Breast epithelium (tissue), 4 donors: ENCODE results near the gene PC. TPM values are rescaled to one million over a fixed set of nuclear protein-coding genes. Genes with fewer than 3 reads are reported as not detected.

ENCODE experiments used
- DNase-seq, 2 donors: peaks; one replicate each; pipeline ENCODE4 v3.0.0-alpha.2; 2019; ENCODE audit warnings: low spot score in 2 of 2
- H3K27ac ChIP-seq, 2 donors: fragments of 200-600 bp; sonication (generic) in 1 of 2; one replicate each; pipeline ENCODE4 v1.5.1; 2016 to 2019; ENCODE audit warnings: mild to moderate bottlenecking in 1 of 2
- H3K27me3 ChIP-seq, 2 donors: fragments of 200-600 bp; sonication (generic) in 1 of 2; one replicate each; pipeline versions ENCODE4 v1.5.1 to v1.6.0; 2017 to 2019; ENCODE audit warnings: control low read depth in 1 of 2, mild to moderate bottlenecking in 1 of 2
- H3K36me3 ChIP-seq: fragments of 200-600 bp; one replicate; pipeline ENCODE4 v1.5.1; 2019
- H3K4me1 ChIP-seq, 2 donors: fragments of 200-600 bp; sonication (generic); one replicate each; pipeline ENCODE4 v1.5.1; 2016 to 2019; ENCODE audit warnings: control low read depth in 1 of 2
- H3K4me3 ChIP-seq, 3 donors: fragments of 200-600 bp; sonication (generic); 1 replicate in 2 of 3; 2 replicates in 1 of 3; pipeline ENCODE4 v1.5.1; 2016 to 2019; ENCODE audit warnings: mild to moderate bottlenecking in 3 of 3, moderate library complexity in 2 of 3
- H3K9me3 ChIP-seq, 2 donors: fragments of 200-600 bp; sonication (generic) in 1 of 2; one replicate each; pipeline ENCODE4 v1.5.1; 2016 to 2019; ENCODE audit warnings: control low read depth in 1 of 2
- POLR2A ChIP-seq: fragments of 450-650 bp; IDR thresholded peaks from one replicate; pipeline ENCODE4 v1.6.1; 2016; ENCODE audit warnings: antibody characterized with exemption, mild to moderate bottlenecking, moderate library complexity
- POLR2AphosphoS5 ChIP-seq, 3 donors: sonication (generic); formaldehyde crosslinking; IDR thresholded peaks; one replicate each; pipeline ENCODE4 v1.6.1; 2017; ENCODE audit warnings: antibody characterized with exemption in 3 of 3
- intact Hi-C: fragments of 100-400 bp; cut with DNase I; formaldehyde crosslinking; loops from one replicate; pipeline ENCODE4 v1.15.1; 2023; ENCODE audit warnings: low total_unique reads
- total RNA-seq, 3 donors: library from RNA; depleted of rRNA; stranded (reverse); fragments of >200 nt; gene quantifications; one replicate each; pipeline ENCODE4 v1.1.0, GENCODE V29; 2016
- TF ChIP-seq, protein P1 (sequence below), 3 donors: fragments of 450-650 bp; IDR thresholded peaks; one replicate each; pipeline ENCODE4 v1.5.1; 2016 to 2017; ENCODE audit warnings: antibody characterized with exemption in 3 of 3, mild to moderate bottlenecking in 3 of 3, moderate library complexity in 3 of 3

PC gene
- total RNA-seq, 3 donors from 2014 or later = 35.4 to 137 (median 50.2) TPM

- TF ChIP-seq, protein P1, sequence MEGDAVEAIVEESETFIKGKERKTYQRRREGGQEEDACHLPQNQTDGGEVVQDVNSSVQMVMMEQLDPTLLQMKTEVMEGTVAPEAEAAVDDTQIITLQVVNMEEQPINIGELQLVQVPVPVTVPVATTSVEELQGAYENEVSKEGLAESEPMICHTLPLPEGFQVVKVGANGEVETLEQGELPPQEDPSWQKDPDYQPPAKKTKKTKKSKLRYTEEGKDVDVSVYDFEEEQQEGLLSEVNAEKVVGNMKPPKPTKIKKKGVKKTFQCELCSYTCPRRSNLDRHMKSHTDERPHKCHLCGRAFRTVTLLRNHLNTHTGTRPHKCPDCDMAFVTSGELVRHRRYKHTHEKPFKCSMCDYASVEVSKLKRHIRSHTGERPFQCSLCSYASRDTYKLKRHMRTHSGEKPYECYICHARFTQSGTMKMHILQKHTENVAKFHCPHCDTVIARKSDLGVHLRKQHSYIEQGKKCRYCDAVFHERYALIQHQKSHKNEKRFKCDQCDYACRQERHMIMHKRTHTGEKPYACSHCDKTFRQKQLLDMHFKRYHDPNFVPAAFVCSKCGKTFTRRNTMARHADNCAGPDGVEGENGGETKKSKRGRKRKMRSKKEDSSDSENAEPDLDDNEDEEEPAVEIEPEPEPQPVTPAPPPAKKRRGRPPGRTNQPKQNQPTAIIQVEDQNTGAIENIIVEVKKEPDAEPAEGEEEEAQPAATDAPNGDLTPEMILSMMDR (IDR thresholded peaks at IDR 0.05) = no peak
- no peak for TF ChIP-seq POLR2AphosphoS5 (IDR thresholded peaks at IDR 0.05)
- no peak for TF ChIP-seq POLR2A
- Histone ChIP-seq H3K9me3 (no peaks in the 10 kb centered on the region), H3K36me3 (no peaks in the 10 kb centered on the region), H3K27ac (no peak overlapping the region), H3K4me3 (no peak overlapping the region), H3K4me1 (no peaks in the 10 kb centered on the region), H3K27me3 (no peaks in the 10 kb centered on the region)
- DNase-seq = no peak
- intact Hi-C loops = no loop called here
These were observed 55.6 kb downstream of the PC start for GRCh38 chr11:66902486-66903177.

- no peak for DNase-seq
- Histone ChIP-seq H3K9me3 (no peaks in the 10 kb centered on the region), H3K4me1 (no peaks in the 10 kb centered on the region), H3K27me3 (no peaks in the 10 kb centered on the region), H3K27ac (no peak overlapping the region), H3K36me3 (no peaks in the 10 kb centered on the region), H3K4me3 (no peak overlapping the region)
- TF ChIP-seq POLR2AphosphoS5 (IDR thresholded peaks at IDR 0.05) (no peak), POLR2A (no peak)
- TF ChIP-seq, protein P1 (IDR thresholded peaks at IDR 0.05) = no peak
- intact Hi-C loops = no loop called here
These were observed 56.2 kb downstream of the PC start for GRCh38 chr11:66901964-66902390.

- intact Hi-C loops = no loop called here
- Histone ChIP-seq H3K4me1 (no peaks in the 10 kb centered on the region), H3K36me3 (no peaks in the 10 kb centered on the region), H3K9me3 (no peaks in the 10 kb centered on the region), H3K27ac (no peak overlapping the region), H3K27me3 (no peaks in the 10 kb centered on the region), H3K4me3 (no peak overlapping the region)
- TF ChIP-seq POLR2A (no peak), POLR2AphosphoS5 (IDR thresholded peaks at IDR 0.05) (no peak)
- TF ChIP-seq, protein P1 (IDR thresholded peaks at IDR 0.05) = no peak
- no peak for DNase-seq
These were observed 64.0 kb downstream of the PC start for GRCh38 chr11:66894141-66894540.

DNA sequence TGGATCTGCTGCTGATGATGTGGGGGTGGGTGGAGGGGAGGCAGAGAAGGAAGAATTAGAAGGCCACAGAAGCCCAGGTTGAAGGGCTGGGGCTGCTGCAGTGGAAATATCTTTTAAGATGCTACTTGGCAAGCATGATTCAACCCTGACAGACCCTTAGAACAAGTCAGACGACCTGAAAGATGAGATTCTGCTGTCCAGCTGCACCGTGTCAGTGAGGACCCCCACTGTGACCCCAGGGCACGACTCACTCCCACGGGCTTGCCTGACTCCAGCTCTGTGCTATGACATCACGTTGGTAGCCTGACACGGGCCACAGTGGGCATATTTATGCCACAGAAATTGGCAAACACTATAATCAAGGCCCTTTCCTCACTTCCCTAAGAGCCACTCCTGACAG lies 65.3 kb downstream of the PC start:
- intact Hi-C loops = no loop called here
- Histone ChIP-seq H3K4me1 (no peaks in the 10 kb centered on the region), H3K9me3 (no peaks in the 10 kb centered on the region), H3K36me3 (no peaks in the 10 kb centered on the region), H3K27me3 (no peaks in the 10 kb centered on the region), H3K4me3 (no peak overlapping the region), H3K27ac (no peak overlapping the region)
- no peak for DNase-seq
- no peak for TF ChIP-seq POLR2A
- no peak for TF ChIP-seq POLR2AphosphoS5 (IDR thresholded peaks at IDR 0.05)
- TF ChIP-seq, protein P1 (IDR thresholded peaks at IDR 0.05) = no peak

GRCh38 chr11:66891851-66892660 lies 66.1 kb downstream of the PC start:
- TF ChIP-seq POLR2AphosphoS5 (IDR thresholded peaks at IDR 0.05) = no peak
- TF ChIP-seq, protein P1 (IDR thresholded peaks at IDR 0.05) = no peak
- TF ChIP-seq POLR2A = no peak
- intact Hi-C loops = no loop called here
- DNase-seq = peak in 1 of 2 donors; percentile 54

More at GRCh38 chr11:66891851-66892660, 66.1 kb downstream of the PC start:
- Histone ChIP-seq H3K9me3 (no peaks in the 10 kb centered on the region), H3K36me3 (no peaks in the 10 kb centered on the region), H3K4me1 (no peaks in the 10 kb centered on the region), H3K4me3 (no peak overlapping the region), H3K27me3 (no peaks in the 10 kb centered on the region), H3K27ac (peak overlapping the region in 1 of 2 donors; percentile 35)
